D341Med (cell line): ENCODE results near the gene SNX25.
"Not testable (repeated sequence)": the region's sequence is repeated elsewhere in the genome, so short reads cannot be mapped to it uniquely, and the experiment has no call there.

ENCODE experiments used
- DNase-seq: peaks from one replicate; pipeline ENCODE4 v3.0.0; 2012; ENCODE audit warnings: low spot score

SNX25 gene

DNA sequence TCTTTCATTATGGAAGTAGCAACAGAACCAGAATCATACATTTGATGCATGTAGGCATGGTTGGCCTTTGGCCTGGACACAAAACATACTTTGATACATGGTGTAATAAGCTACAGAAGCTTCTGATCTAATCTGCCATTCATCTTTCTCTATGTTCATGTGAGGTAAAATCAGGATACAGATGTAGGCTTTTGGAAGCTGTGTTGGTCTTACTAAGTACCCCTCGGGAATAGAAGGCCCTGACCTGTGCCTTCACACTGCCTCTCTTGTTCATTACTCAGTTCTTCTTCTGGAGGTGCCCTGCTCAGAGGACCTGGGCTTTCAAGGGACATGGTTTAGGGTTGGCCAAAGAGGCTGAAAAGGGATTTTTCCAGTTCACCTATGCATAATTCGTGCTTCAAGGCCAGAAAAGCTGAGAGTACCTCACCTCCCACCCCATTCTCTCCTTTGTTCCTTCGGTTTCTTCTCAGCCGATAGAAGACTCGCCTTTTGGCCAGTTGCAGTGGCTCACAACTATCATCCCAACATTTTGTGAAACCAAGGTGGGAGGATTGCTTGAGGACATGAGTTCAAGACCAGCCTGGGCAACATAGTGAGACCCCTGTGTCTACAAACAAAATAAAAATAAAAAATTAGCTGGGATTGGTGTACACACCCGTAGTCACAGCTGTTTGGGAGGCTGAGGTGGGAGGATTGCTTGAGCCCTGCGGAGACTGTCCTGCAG is 25.9 kb downstream of the SNX25 start:
- DNase-seq, result no peak

DNA sequence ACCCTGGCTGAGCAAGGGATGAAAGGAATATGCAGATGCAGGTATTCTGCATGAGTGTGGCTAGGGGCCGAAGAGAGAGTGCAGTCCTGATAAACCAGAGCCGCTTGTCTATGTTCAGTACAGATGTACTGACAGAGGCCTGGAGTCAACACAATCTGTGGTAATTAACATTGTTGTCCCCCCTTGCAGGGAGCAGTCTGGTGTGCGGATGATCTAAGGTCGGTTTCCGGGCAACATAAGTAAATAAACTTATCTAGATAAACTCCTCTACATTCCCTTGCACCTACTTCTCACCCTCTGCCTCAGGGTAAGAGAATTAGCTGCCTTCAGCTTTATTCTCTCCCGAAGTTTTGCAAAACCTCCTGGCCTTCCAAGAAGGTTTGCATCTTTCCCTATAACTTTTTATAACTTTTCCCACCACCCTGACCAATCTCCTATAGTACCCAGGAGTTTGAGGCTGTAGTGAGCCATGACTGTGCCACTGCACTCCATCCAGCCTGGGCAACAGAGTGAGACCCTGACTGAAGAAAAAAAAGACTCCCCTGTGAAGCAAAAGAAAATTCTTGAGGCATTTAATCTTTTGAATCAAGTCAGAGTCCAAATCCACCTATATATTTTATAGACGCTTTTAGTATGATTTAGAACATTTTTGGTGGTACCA is 26.6 kb downstream of the SNX25 start:
- DNase-seq, result no peak

DNA sequence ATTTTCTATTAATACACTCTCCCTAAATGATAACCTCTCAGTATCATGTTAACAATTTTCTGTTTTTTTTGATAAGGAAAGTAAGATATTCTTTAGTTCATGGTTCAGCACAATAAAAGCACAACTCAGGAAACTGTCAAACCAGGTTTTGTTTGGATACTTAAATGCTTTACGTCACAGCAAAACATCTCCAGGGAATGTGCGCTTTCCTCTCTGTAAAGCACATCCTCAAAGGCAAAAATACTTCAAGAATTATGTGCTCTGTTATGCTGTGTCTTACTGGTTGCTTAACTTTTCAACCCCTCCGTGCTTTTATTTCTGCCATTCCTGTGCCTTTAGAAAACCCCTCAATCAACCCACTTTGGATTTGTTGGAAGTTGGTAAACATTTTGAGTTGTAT is 27.8 kb downstream of the SNX25 start:
- no peak for DNase-seq

DNA sequence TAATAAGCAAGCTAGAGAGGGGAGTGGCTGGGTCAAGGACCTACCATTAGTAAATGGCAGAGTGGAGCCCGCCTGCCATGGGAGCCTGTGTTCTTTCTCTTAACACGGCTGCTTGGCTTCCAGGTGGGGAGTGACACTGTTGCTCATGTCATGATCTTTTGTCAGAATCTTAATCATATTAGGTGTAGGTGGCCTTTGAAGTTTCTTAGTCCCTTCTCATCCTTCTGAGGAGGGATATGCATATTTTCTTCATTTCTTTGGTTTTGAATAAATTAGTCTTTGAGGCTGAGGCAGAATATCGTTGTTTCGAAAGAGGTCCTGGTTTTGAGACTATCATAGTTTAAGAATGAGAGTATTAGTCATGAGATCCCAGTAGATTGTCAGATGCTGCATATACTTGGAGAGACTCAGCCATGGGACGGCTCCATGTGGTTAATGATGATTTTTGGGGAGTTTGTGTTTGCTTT is 28.9 kb downstream of the SNX25 start:
- no peak for DNase-seq

DNA sequence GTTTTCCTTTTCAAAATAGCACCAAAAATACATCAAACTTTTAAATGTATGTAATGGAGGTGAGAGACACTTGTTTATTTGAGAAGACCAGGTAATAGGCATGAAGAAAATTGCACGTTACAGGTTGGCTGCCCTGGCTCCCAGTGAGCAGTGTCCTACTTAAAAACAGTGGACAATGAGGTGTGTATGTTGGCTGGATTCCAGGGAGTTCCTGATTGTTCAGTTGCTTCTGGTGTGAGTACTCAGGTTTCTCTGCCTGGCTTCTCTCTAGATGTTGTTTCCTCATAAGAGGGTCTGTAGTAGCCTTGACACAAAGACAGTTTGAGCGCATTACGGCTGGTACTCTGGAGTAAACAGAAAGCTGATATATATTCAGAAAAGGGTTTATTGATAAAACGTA is 29.4 kb downstream of the SNX25 start:
- DNase-seq, result no peak

DNA sequence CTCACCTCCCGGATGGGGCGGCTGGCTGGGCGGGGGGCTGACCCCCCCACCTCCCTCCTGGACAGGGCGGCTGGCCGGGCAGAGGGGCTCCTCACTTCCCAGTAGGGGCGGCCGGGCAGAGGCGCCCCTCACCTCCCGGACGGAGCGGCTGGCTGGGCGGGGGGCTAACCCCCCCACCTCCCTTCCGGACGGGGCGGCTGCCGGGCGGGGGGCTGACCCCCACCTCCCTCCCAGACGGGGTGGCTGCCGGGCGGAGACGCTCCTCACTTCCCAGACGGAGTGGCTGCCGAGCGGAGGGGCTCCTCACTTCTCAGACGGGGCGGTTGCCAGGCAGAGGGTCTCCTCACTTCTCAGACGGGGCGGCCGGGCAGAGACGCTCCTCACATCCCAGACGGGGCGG is 31.1 kb downstream of the SNX25 start:
- not testable (repeated sequence) for DNase-seq

DNA sequence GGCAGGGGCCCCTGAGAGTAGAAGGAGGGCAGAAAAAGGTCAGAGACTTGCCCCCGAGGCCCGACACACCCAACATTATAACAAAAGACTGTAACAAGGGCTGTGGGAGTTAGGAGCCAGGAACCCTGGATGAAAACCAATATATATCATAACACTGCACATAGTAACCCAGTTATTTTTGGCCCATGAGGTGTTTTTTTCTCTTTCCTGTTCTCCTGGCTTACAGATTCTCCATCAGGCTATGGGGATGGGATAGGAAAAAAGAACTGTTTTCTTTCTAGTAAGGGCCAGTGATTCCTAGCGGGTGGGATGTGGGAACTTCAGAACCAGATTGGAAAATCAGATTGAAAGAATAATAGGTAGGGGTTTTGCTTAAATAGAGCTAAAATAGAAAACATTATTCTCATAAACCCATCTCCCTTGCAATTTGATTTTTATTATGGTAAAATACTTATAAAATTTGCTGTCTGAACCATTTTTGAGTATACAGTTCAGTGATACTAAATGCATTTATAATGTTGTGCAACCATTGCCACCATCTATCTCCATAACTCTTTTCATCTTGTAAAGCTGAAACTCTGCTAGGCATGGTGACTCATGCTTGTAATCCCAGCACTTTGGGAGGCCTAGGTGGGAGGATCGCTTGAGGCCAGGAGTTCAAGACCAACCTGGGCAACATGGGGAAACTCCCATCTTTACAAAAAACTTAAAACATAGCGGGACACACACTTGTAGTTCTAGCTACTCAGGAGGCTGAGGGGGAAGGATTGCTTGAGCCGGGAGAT is 33.5 kb downstream of the SNX25 start:
- no peak for DNase-seq

DNA sequence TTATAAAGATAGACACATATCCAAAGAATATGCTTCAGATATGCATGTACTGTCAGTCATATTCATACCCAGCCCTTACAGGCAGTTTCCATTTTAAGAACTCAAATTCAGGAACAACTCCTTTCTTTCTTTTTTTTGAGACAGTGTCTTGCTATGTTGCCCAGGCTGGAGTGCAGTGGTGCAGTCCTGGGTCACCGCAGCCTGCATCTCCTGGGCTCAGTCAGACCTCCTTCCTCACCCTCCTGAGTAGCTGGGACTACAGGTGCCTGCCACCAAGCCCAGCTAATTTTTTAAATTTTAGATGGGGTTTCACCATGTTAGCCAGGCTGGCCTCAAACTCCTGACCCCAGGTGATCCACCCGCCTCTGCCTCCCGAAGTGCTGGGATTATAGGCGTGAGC is 34.5 kb downstream of the SNX25 start:
- no peak for DNase-seq

DNA sequence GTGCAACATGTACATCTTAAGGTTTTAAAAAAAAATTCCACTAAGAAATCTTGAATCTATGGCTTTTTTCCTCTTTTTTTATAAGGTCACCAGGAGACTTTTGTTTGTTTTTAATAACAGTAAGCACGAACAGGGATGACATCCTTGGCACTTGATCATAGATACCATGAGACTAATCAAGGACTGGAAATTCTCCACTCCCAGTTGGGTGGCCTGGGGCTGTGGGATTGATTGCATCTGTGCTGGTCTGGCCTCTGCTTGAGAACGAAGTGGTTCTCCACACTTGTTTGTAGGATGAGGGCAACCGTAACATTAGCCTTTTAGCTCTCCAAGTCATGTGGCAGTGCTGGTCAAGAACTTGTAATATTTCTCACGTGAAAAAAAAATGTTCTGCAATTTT is 35.4 kb downstream of the SNX25 start:
- DNase-seq, result no peak

DNA sequence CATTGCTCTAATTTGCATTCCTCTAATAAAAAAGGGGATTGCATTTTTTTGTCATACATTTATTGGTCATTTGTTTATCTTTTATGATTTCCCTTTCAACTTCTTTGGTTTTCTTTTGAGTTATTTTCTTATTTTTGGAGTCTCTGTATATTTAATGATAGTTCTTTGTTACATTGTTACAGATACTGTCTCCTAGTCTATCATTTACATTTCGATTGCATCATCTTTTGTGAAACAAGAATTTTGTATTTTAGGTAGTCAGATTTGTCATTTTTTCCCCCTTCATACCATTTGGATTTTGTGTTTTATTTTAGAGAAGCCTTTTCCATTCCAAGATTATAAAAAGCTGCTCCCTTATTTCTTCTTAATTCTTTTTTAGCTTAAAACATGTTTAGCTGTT is 37.1 kb downstream of the SNX25 start:
- no peak for DNase-seq

DNA sequence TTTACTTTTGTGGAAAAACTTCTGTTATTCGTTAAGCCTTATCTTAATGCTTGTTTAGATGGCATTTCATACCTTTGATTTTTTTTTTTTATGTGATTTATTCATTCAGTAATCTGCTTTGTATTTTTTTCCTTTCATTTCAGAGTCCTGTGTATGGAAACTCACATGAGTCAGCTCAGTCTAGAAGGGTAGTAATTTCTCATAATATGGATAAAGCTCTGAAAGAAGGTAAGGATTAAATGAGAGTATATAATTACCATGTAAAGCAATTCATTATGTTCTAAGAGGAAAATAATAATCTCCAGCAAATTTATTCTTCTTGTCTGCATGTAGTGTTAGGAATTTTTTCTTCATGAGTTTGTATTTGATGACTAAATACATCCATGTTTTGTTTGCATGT is 37.8 kb downstream of the SNX25 start:
- DNase-seq, result no peak

DNA sequence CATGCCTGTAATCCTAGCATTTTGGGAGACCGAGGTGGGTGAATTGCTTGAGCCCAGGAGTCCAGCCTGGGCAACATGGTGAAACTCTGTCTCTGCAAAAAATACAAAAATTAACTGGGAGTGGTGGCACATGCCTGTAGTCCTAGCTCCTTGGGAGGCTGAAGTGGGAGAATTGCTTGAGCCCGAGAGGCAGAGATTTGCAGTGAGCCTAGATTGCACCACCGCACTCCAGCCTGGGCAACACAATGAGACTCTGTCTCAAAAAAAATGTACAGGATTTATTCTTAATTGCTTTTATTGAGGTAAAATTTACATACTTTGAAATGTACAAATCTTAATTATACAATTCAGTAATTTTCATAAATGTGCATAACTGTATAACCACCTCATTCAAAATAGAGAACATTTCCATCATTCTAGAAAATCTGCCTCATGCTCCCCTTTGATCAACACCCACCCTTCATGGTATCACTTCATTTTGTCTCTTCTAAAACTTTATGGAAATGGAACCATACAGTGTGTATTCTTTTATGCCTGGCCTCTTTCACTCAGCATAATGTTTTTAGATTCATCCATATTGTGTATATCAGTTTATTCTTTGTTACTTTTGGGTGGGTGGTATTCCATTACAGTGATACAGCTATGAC is 39.1 kb downstream of the SNX25 start:
- no peak for DNase-seq

DNA sequence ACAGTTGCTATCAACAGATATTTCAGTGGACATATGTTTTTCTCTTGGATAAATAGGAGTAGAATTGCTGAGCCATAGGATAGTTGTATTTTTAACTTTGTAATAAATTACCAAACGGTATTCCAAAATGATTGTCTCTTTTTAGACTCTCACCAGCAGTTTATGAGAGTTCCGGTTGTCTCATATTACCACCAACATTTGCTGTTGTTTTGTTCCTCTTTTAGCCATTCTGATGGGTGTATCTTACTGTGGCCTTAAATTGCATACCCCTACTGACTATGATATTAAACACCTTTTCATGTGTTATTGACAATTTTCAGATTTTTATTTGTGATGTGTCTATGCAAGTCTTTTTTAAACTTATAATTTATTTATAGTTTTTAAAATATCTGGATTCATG is 39.7 kb downstream of the SNX25 start:
- DNase-seq, result no peak

DNA sequence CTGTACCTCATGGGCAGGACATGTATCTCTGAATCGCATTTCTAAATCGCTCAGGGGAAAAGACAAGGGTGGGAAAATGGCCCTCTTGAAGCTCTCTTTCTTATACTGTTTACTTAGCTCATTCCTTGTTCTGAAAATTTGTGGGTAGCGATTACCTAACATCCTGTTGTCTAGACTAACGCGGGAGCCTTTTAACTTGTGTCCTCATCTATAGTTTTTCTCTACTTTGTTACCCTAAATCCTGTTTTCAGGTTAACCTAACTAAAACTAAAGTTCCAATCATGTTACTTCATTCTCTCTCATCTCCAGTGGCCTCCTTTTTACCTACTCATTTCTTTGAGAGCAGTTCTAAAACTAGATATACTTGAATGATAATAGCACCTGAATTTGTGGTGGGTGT is 45.0 kb downstream of the SNX25 start:
- no peak for DNase-seq

DNA sequence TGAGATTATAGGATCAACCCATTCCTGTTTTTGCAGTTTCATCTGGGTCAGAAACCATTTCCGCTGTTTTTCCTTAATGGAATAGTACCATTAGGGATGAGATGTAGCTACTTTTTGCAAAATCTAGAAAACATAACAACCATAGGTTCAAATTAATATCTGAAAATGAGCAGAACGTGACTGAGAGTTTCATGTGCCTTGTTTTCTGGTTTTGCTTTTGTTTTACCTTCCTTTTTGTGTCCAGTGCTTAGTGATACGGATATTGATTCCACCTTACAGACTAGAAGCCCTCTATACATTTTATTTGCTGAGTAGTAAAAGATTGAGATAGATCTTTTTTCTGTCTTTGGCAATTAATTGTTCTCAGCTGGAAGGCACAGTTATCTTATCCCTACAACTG is 46.5 kb downstream of the SNX25 start:
- DNase-seq, result no peak

DNA sequence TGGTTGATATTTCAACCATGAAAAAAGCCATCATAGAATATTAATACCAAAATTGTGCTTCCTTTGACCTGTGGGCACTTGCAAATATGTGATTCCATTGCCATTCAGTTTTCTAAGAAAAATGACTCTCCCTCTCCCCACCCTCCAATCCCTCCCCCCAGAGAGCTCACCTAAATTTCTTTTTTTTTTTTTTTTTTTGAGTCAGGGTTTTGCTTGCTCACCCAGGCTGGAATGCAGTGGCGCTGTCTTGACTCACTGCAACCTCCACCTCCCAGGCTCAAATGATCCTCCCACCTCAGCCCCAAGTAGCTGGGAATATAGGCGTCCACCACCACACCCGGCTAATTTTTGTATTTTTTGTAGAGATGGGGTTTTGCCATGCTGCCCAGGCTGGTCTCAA is 47.0 kb downstream of the SNX25 start:
- DNase-seq, result no peak

DNA sequence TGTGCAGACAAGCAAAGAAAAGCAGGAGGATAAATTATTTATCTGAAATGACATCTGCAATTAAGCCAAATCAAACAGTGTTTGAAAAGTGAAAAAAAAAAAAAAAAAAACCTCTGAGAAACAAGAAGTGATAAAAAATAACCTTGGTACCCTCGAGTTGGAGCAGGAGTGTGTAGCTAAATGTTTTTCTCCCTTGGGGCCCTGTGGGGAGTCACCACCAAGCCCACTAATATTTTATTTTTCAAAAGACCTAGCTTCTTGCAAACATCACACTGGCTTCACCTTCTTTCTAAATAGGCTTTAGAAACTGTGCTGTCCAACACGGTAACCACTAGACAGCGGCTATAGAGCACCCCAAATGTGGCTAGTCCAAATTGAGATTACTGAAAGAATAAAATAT is 47.7 kb downstream of the SNX25 start:
- no peak for DNase-seq

DNA sequence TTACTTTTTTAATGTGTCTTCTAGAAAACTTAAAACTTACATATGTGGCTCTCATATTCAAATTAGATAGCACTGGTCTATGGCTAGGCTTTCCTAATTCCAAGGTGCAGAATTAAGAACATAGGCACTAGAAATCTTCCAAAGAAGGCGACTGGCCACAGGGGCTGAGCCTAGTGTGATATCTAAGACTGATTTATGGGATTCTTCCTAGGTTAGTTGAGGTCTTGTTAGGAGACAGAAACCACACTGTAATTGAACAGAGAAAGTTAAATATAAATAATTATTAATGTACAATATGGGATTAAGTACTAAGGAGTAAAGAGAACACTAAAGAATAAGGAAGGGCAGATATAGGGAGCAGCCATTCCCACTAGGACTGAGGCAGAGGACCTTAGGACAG is 48.3 kb downstream of the SNX25 start:
- DNase-seq, result no peak

DNA sequence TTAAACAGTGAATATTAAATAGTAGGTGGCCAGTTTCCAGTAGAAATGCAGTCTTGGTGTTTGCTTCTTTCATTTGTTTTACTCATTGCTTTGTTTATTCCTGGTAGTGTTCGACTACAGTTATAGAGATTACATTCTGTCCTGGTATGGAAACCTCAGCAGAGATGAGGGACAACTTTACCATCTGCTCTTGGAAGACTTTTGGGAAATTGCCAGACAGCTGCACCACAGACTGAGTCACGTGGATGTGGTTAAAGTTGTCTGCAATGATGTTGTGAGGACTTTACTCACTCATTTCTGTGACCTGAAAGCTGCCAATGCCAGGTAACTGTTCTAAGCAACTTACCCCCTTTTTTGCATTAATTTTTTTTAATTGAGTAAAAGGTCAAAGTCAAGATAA is 49.3 kb downstream of the SNX25 start:
- not testable (repeated sequence) for DNase-seq

DNA sequence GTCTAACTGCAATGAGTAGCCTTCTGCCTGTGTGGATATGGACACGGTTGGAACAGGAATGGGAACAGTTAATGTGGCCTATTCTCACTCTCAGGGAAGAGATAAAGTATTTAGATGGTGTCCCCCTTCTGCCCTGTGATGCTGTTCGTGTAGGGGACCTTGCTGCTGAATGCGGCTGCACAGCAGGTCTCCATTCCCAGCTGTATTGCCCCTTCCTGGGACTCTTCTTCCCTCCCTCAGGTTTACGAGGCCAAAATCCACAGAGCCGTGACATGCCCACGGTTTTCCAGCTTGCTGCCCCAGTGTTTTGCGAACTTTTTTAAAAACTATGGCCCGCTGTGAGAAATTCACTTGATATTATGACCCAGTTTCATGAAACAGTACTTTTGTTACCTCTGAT is 50.3 kb downstream of the SNX25 start:
- DNase-seq, result no peak

DNA sequence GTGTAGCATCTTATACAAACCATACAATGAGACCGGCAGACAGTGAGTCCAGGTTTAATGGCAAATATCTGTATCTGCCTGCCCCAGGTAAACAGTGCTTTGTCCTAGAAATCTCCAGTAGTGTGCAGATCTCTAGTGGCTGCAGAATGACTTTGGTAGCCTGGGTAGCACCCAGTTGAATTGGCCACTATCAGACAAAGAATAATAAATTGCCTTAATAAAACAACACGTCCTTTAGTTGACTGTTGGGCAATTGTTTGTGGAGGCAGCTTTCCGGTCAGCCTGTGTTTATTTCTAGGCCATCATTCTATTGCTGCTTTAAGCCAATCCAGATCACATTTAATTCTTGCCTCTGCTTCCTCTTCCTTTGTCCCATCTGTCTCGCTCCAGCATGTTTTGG is 52.5 kb downstream of the SNX25 start:
- no peak for DNase-seq

DNA sequence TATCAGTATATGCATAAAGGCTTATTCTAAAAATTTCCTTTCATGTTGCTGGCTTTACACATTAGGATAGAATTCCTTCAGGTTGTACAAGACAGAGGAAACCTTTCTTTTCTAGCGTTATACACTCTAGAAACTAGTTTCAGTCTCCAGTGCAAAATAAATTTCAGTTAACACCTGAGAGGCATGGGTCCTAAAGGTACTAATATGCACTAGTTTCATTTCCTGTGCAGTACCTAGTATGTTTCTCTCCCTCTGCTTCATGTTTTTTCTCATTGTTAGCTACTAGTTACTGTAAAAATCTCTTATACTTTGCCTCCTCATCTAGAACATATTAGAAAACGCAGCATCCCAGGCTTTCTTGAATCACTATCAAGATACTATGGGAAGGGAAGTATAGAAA is 54.0 kb downstream of the SNX25 start:
- DNase-seq, result no peak

DNA sequence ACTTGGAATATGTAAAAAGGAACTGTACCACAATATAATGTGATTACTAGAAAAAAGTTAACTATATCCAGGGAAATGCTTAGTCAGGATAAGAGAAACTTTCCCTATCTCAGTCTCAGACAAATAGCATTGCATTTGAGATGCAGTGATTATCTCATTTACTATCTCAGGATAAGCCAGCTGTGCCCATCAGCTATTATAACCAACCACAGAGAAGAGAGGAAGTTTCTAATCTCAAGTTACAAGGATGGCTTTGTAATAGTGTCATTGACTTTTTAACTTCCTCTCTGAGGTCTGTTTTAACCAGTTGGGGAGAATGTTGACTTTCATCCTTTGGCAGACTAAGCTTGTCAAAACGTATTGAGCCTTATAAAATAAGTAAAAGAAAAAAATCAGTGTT is 56.5 kb downstream of the SNX25 start:
- no peak for DNase-seq
